BLaER1 (cell line): ENCODE results near the gene GABBR2.

Experiments used
- H3K27ac ChIP-seq: shearing (Covaris generic); formaldehyde crosslinking; 2 replicates; pipeline ENCODE4 v1.8.1; 2022
- H3K27me3 ChIP-seq: shearing (Covaris generic); formaldehyde crosslinking; 2 replicates; pipeline ENCODE4 v1.8.1; 2022
- H3K36me3 ChIP-seq: shearing (Covaris generic); formaldehyde crosslinking; 2 replicates; pipeline ENCODE4 v1.8.1; 2022
- H3K4me1 ChIP-seq: shearing (Covaris generic); formaldehyde crosslinking; 2 replicates; pipeline ENCODE4 v1.8.1; 2022
- H3K4me2 ChIP-seq: shearing (Covaris generic); formaldehyde crosslinking; 2 replicates; pipeline ENCODE4 v1.8.1; 2022
- H3K4me3 ChIP-seq: shearing (Covaris generic); formaldehyde crosslinking; 2 replicates; pipeline ENCODE4 v1.8.1; 2022
- H3K9ac ChIP-seq: shearing (Covaris generic); formaldehyde crosslinking; 2 replicates; pipeline ENCODE4 v1.8.1; 2022
- H3K9me3 ChIP-seq: shearing (Covaris generic); formaldehyde crosslinking; 2 replicates; pipeline ENCODE4 v1.8.1; 2022
- H4K20me1 ChIP-seq: shearing (Covaris generic); formaldehyde crosslinking; 2 replicates; pipeline ENCODE4 v1.8.1; 2022
- Cebpa-rat ChIP-seq: shearing (Covaris generic); IDR thresholded peaks from 2 replicates; pipeline ENCODE4 v1.8.1; 2022

The GABBR2 gene

DNA sequence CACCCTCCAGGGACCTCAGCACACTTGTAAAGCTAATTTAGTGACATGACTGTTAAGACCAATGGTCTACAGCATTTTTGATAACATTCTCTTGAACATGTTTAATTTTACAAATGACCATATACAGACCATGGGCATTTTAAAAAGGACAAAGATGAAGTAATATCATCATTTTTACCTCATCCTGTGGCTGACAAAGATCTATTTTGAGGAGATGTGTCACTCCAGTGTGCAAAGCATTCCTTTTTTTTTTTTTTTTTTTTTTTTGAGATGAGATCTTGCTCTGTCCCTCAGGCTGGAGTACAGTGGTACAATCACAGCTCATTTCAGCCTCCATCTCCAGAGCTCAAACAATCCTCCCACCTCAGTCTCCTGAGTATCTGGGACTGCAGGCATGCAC, 335.1 kb downstream of the GABBR2 start:
- H3K4me2 ChIP-seq, result no peak overlapping the region
- no peaks in the 10 kb centered on the region for H3K9me3 ChIP-seq

DNA sequence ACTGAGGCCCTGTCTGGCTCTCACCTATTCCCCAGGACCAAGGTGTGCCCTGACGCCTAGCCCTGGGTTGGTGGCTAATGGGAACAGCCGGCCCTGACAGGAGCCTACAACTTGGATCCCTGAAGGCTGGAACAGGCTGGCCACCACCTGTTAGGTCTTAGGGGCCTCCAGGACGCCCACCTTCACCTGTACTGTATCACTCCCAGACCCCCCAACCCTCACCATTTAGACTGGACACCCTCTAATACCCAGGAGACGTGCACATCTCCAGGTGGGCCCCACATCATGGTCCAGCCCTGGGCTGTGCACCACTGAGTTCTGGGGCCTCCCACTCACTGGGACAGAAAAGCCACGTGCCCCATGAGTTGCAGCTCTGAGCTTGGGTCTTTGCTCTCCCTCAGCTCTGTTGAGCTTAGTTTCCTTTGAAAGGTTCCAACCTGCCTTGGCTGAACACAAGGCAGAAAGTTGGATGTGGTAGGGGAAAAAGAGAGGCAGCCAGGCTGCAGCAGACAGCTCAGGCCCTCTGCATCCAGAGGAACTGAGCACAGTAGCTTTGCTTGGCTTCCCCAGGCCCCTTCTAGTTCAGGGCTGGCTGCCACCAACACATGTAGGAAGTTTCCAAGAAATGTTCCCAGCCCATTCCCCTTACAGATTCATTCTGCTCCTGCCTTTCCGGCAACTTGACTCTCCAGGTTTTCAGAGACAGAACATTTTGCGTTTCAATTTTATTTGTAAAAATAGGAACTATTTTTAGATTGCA, 336.5 kb downstream of the GABBR2 start:
- Histone ChIP-seq H3K4me1 (peaks cover 36% of the 10 kb centered on the region), H3K4me2 (no peak overlapping the region), H3K9ac (no peak overlapping the region), H3K27ac (no peak overlapping the region), H3K36me3 (no peaks in the 10 kb centered on the region), H3K27me3 (no peaks in the 10 kb centered on the region), H3K9me3 (no peaks in the 10 kb centered on the region), H4K20me1 (no peaks in the 10 kb centered on the region), H3K4me3 (no peak overlapping the region)
- TF ChIP-seq Cebpa-rat, result no peak

More for the DNA sequence above, 335.1 kb downstream of the GABBR2 start:
- no peaks in the 10 kb centered on the region for H3K36me3 ChIP-seq
- H3K4me3 ChIP-seq, result no peak overlapping the region
- no peaks in the 10 kb centered on the region for H3K27me3 ChIP-seq
- peaks cover 49% of the 10 kb centered on the region for H3K4me1 ChIP-seq
- TF ChIP-seq Cebpa-rat, result no peak
- H3K9ac ChIP-seq, result no peak overlapping the region
- no peaks in the 10 kb centered on the region for H4K20me1 ChIP-seq
- H3K27ac ChIP-seq, result no peak overlapping the region

DNA sequence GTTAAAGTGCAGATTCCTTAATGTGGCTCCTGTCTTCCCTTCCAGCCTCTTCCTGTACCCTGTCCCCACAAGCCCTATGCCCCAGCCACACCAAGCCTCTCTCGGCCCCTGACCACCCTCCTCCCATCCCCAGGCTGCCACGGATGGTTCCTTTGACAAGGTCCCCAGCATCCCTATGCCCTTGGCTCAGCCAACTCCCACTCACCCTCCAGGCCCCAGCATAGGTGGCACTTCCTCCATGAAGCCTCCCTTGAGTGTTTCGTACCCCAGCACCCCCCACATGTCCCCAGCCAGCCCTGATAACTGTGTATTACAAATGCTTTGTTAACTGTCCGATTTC, 337.8 kb downstream of the GABBR2 start:
- Histone ChIP-seq H3K4me1 (peaks cover 23% of the 10 kb centered on the region), H3K27ac (no peak overlapping the region), H3K36me3 (no peaks in the 10 kb centered on the region), H3K4me3 (no peak overlapping the region), H3K4me2 (no peak overlapping the region), H3K9ac (no peak overlapping the region), H3K27me3 (no peaks in the 10 kb centered on the region), H3K9me3 (peaks cover 6% of the 10 kb centered on the region), H4K20me1 (no peaks in the 10 kb centered on the region)
- no peak for TF ChIP-seq Cebpa-rat

DNA sequence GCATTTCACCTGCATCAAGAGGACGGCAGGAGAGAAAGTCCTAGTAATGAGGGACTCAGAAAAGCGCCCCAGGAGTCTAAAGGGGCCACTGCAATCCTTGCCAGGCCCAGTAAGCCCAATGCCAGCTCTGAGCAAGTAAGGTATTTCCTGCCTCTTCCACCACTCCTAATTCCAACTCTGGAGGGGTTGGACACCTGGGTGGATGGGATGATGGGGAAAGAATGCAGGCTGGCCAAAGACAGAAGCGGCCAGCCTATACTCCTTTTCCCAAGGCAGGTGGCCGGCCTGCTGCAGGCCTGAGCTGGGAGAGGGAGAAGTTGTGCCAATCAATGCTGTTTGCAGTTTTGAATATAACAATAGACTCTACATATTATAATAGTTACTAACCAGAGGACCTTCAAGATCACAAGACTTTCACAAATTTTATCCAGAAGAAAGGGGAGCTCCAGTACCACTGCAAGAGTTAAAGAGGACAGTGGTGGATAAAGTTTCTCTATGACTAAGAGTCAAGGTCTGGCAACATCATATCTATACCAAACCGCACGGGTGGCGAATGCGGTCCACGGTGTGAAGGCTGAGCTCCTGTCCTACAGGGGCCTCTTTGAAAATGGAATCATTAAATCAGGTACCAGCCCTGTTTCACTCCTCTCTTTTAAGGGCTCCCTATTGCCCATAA, 338.3 kb downstream of the GABBR2 start:
- no peak for TF ChIP-seq Cebpa-rat

DNA sequence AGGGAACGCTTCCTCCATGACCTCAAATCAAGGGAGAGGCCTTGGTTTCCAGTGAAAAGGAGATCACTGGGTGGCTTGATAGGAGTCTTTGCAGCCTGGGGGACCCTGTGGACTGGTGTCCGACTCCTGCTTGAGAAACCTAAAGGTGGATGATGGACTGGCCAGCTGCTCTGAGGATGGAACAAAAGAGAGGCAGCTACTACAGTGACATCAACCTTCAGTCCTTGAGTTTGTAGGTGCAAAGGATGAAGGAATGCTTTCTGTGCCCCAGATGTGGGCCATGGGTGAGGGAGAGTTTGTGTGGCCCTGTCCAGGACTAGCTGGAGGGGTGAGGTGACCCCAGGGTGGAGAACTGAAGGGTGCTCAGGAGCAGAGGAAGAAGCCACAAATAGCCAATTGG, 338.8 kb downstream of the GABBR2 start:
- Histone ChIP-seq H3K4me2 (no peak overlapping the region), H3K4me3 (no peak overlapping the region), H3K27ac (no peak overlapping the region), H3K4me1 (peaks cover 13% of the 10 kb centered on the region), H3K9ac (no peak overlapping the region), H4K20me1 (no peaks in the 10 kb centered on the region), H3K27me3 (no peaks in the 10 kb centered on the region), H3K9me3 (peaks cover 17% of the 10 kb centered on the region), H3K36me3 (no peaks in the 10 kb centered on the region)
- no peak for TF ChIP-seq Cebpa-rat

More for the DNA sequence above, 338.3 kb downstream of the GABBR2 start:
- Histone ChIP-seq H3K9ac (no peak overlapping the region), H3K9me3 (peaks cover 11% of the 10 kb centered on the region), H3K4me1 (peaks cover 18% of the 10 kb centered on the region), H3K27ac (no peak overlapping the region), H3K36me3 (no peaks in the 10 kb centered on the region), H4K20me1 (no peaks in the 10 kb centered on the region), H3K27me3 (no peaks in the 10 kb centered on the region), H3K4me2 (no peak overlapping the region), H3K4me3 (no peak overlapping the region)

DNA sequence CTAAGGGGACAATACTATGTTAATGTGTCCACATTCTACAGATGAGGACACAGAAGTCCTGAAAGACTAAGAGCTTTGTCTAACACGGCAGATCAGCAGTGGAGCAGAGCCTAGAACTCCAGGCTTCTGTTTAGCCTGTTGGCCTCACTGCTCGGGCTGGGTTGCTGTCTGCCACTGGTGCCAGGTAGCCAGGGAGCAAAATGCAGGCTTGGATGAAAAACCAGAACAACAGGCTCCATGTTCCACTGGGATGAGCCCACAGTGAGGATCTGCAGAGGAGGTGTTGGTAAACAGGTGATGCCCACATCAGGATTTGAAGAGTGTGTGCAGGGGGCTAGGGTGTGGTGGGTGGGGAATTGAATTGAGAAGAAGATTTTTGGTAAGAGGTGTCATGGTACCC, 339.3 kb downstream of the GABBR2 start:
- no peak overlapping the region for H3K27ac ChIP-seq
- H4K20me1 ChIP-seq, result no peaks in the 10 kb centered on the region
- no peaks in the 10 kb centered on the region for H3K27me3 ChIP-seq
- H3K9me3 ChIP-seq, result peaks cover 20% of the 10 kb centered on the region
- H3K4me2 ChIP-seq, result no peak overlapping the region
- no peaks in the 10 kb centered on the region for H3K36me3 ChIP-seq
- H3K4me1 ChIP-seq, result peaks cover 9% of the 10 kb centered on the region
- TF ChIP-seq Cebpa-rat, result no peak
- H3K9ac ChIP-seq, result no peak overlapping the region
- no peak overlapping the region for H3K4me3 ChIP-seq

DNA sequence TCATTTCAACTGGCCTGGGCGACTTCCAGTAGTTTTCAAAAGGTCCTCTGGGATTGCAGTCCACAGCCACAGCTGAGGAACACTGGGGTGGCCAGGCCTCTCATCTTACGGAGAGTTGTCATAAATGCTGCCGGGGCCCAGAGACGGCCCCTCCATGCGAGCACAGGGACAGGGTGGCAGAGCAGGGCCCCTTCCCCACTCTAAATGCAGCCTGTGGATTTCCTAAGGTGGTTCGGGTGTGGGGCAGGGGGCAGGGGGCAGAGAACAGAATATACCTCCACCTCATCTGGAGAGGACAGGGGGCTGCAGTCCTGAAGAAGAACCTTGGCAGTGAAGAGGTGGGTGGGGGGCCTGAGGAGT, 339.7 kb downstream of the GABBR2 start:
- H3K4me1 ChIP-seq, result peaks cover 4% of the 10 kb centered on the region
- H3K27ac ChIP-seq, result no peak overlapping the region
- H3K27me3 ChIP-seq, result no peaks in the 10 kb centered on the region
- no peak overlapping the region for H3K4me3 ChIP-seq
- no peak overlapping the region for H3K9ac ChIP-seq
- no peak for TF ChIP-seq Cebpa-rat
- no peaks in the 10 kb centered on the region for H4K20me1 ChIP-seq
- H3K36me3 ChIP-seq, result no peaks in the 10 kb centered on the region
- H3K9me3 ChIP-seq, result peaks cover 20% of the 10 kb centered on the region
- no peak overlapping the region for H3K4me2 ChIP-seq

DNA sequence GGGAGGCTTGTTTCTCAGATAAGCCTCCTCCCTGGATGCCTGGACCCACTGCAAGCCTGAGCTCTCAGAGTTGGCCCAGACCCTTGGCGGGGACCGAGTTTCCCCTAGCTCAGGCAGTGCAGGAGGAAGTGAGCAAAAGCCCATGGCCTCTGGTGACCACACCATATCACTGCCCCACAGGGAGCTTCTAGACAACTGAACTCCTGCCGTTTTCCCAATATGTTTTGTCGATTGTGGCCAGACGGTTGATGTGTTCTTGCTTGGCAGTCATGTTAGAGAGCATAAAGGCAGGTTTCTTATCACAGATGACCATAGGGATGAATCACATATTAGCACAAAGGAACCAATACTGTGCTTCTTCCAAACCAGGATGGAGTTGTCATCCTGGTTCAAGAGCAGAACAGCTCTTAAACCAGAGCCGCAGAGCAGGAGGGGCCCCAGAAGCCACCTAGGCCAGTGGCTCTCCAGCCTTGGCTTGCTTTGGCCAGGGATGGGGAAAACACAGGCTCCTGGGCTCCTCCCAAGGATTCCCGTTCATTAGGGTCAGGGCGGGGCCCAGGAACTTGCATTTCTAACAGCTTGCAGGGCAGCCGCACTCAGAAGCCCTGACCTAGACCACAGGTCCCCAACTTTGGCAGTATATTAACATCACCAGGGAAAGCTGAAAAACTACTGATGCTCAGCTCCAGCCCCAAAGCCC, 340.2 kb downstream of the GABBR2 start:
- Histone ChIP-seq H3K27me3 (no peaks in the 10 kb centered on the region), H3K36me3 (no peaks in the 10 kb centered on the region), H4K20me1 (no peaks in the 10 kb centered on the region), H3K9me3 (peaks cover 20% of the 10 kb centered on the region), H3K4me1 (no peaks in the 10 kb centered on the region), H3K9ac (no peak overlapping the region), H3K27ac (no peak overlapping the region), H3K4me2 (no peak overlapping the region), H3K4me3 (no peak overlapping the region)
- TF ChIP-seq Cebpa-rat, result no peak

DNA sequence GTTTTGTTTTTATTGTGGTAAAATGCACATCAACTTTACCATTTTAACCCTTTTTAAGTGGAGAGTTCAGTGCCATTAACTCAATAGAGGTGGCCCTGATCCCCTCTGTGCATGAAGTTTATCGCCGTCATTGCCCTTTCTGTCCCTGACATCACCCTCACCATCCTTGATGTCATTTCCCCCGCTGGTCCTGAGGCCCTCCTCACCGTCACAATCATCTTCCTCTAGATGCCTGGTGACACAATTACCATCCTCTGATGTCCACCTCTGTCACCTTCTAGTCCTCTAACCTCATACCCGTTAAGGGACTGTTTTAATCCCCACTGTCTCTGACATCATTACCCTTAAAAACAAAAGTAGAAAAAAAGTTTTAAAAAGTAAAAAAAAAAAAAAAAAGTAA, 340.8 kb downstream of the GABBR2 start:
- Histone ChIP-seq H4K20me1 (no peaks in the 10 kb centered on the region), H3K9ac (no peak overlapping the region), H3K36me3 (no peaks in the 10 kb centered on the region), H3K4me1 (no peaks in the 10 kb centered on the region), H3K4me3 (no peak overlapping the region), H3K9me3 (peaks cover 20% of the 10 kb centered on the region), H3K4me2 (no peak overlapping the region), H3K27ac (no peak overlapping the region), H3K27me3 (no peaks in the 10 kb centered on the region)
- TF ChIP-seq Cebpa-rat, result no peak

DNA sequence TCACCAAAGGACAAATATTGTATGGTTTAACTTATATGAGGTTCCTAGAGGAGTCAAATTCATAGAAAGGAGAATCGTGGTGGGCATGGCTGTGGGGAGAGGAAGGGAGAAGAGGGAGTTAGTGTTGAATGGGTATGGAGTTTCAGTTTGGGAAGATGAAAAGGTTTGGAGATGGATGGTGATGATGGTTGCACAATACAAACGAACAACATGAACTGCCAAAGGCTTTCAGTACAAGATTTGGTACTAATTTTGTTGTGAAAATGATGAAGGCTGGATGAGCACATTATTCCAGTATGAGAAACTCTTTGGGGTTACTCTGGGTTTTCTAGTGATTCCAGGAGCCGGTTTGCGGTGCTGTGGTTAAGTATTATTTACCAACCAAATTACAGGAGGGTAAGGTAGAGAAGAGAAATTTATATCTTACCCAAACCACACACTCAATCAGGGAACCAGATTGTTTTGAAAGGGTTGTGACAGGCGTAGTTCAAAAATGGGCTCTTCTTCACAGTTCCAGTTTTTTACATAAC, 341.3 kb downstream of the GABBR2 start:
- Histone ChIP-seq H3K4me3 (no peak overlapping the region), H3K9ac (no peak overlapping the region), H3K27ac (no peak overlapping the region), H3K9me3 (peaks cover 20% of the 10 kb centered on the region), H3K36me3 (no peaks in the 10 kb centered on the region), H4K20me1 (no peaks in the 10 kb centered on the region), H3K27me3 (no peaks in the 10 kb centered on the region), H3K4me2 (no peak overlapping the region), H3K4me1 (no peaks in the 10 kb centered on the region)
- no peak for TF ChIP-seq Cebpa-rat
